ENCODE data around the gene CDC42BPA.

- TF ChIP-seq MLX (CRISPR knock-in tag; IDR thresholded peaks at IDR 0.05) (no peak), CTCF (IDR thresholded peaks at IDR 0.05) (no peak), NFYB (CRISPR knock-in tag; conservative IDR thresholded peaks at IDR 0.05; ENCODE audit: low read depth) (no peak), ZNF263 (CRISPR knock-in tag; IDR thresholded peaks at IDR 0.05; ENCODE audit: low read depth) (no peak), ATF3 (CRISPR knock-in tag; conservative IDR thresholded peaks at IDR 0.05) (no peak), CDX4 (CRISPR knock-in tag; IDR thresholded peaks at IDR 0.05; ENCODE audit: borderline replicate concordance) (no peak), FOXJ3 (CRISPR knock-in tag; IDR thresholded peaks at IDR 0.05; ENCODE audit: borderline replicate concordance) (no peak)
These were observed 136.3 kb downstream of the CDC42BPA start for GRCh38 chr1:227182012-227182411.
